IMR-90 (cell line): ENCODE data around the gene ARPC2. TPM values are rescaled to one million over a fixed set of nuclear protein-coding genes. Genes with fewer than 3 reads are reported as not detected.

Experiments used
- ATAC-seq: fragments of 200-7000 bp; cut with Tn5 transposase; 2 replicates; pipeline ENCODE4 v1.9.1; 2020; ENCODE audit warnings: low read depth, mild to moderate bottlenecking, moderate library complexity
- BruUV-seq: library from RNA; stranded (reverse); fragments of 400-500 nt; replicated peaks from 2 replicates; lab custom pipeline; 2021; lab: Mats Ljungman, UMichigan
- CTCF ChIA-PET: fragments of 300-600 bp; formaldehyde crosslinking; extraction: SDS; loops from one replicate; lab custom pipeline; 2021; ENCODE audit warnings: antibody characterized with exemption; lab: Yijun Ruan, JAX
- POLR2A ChIA-PET: fragments of 300-600 bp; sonication (Branson Sonifier 250); formaldehyde crosslinking; loops from one replicate; lab custom pipeline; 2022; ENCODE audit warnings: antibody characterized with exemption; ENCODE audit not compliant: unreplicated experiment; lab: Charles Lee
- DNase-seq: peaks from one replicate; pipeline ENCODE4 v3.0.0; 2013
- H2AFZ ChIP-seq: replicated peaks from 2 replicates; pipeline ENCODE3; 2013; ENCODE audit warnings: low read length, mild to moderate bottlenecking; ENCODE audit not compliant: poor library complexity
- H2AK5ac ChIP-seq: 2 replicates; pipeline ENCODE4 v1.6.1; 2013; ENCODE audit warnings: low read depth, low read length, inconsistent platforms
- H2AK9ac ChIP-seq: replicated peaks from 2 replicates; pipeline ENCODE3; 2013; ENCODE audit warnings: mild to moderate bottlenecking, low read depth, low read length, moderate library complexity; ENCODE audit not compliant: poor library complexity
- H2BK120ac ChIP-seq: 2 replicates; pipeline ENCODE4 v1.6.1; 2013; ENCODE audit warnings: low read depth, low read length, inconsistent platforms
- H2BK15ac ChIP-seq: 3 replicates; pipeline ENCODE4 v1.6.1; 2013; ENCODE audit warnings: low read depth, low read length, inconsistent platforms
- H2BK20ac ChIP-seq: 2 replicates; pipeline ENCODE4 v1.6.1; 2013; ENCODE audit warnings: low read depth, mild to moderate bottlenecking, inconsistent platforms, low read length, moderate library complexity
- H2BK5ac ChIP-seq: 2 replicates; pipeline ENCODE4 v1.6.1; 2013; ENCODE audit warnings: mild to moderate bottlenecking, low read depth, low read length, inconsistent platforms; ENCODE audit not compliant: poor library complexity, severe bottlenecking
- H3K14ac ChIP-seq: replicated peaks from 2 replicates; pipeline ENCODE4 v1.6.1; 2013; ENCODE audit warnings: low read depth, low read length, inconsistent platforms
- H3K18ac ChIP-seq: 2 replicates; pipeline ENCODE4 v1.6.1; 2013; ENCODE audit warnings: low read depth, low read length, control low read depth
- H3K23ac ChIP-seq: 2 replicates; pipeline ENCODE4 v1.6.1; 2013; ENCODE audit warnings: low read depth, low read length, inconsistent platforms
- H3K27ac ChIP-seq: 2 replicates; pipeline ENCODE4 v1.5.1; 2013; ENCODE audit warnings: mild to moderate bottlenecking, control low read depth, low read length; ENCODE audit not compliant: insufficient read depth
- H3K27me3 ChIP-seq: 2 replicates; pipeline ENCODE4 v1.6.1; 2013; ENCODE audit warnings: low read length; ENCODE audit not compliant: control insufficient read depth, insufficient read depth
- H3K36me3 ChIP-seq: 2 replicates; pipeline ENCODE4 v1.6.1; 2013; ENCODE audit warnings: low read length, mixed read lengths; ENCODE audit not compliant: control insufficient read depth, insufficient read depth
- H3K4ac ChIP-seq: 2 replicates; pipeline ENCODE4 v1.6.1; 2013; ENCODE audit warnings: low read depth, low read length, inconsistent platforms
- H3K4me1 ChIP-seq: 2 replicates; pipeline ENCODE4 v1.6.1; 2013; ENCODE audit warnings: low read length, mixed read lengths; ENCODE audit not compliant: control insufficient read depth, insufficient read depth
- H3K4me2 ChIP-seq: 2 replicates; pipeline ENCODE4 v1.6.1; 2013; ENCODE audit warnings: low read depth, mild to moderate bottlenecking, control low read depth, low read length, moderate library complexity
- H3K4me3 ChIP-seq: 2 replicates; pipeline ENCODE4 v1.5.1; 2013; ENCODE audit warnings: low read depth, mild to moderate bottlenecking, control low read depth, low read length, moderate library complexity; ENCODE audit not compliant: insufficient read depth
- H3K56ac ChIP-seq: 2 replicates; pipeline ENCODE4 v1.6.1; 2013; ENCODE audit warnings: low read length, inconsistent platforms; ENCODE audit not compliant: insufficient read depth; ENCODE audit errors: extremely low read depth
- H3K79me1 ChIP-seq, 2 experiments: 2 replicates each; pipeline ENCODE4 v1.6.1; 2013; ENCODE audit warnings: low read length in 2 of 2, inconsistent platforms in 1 of 2, low read depth in 1 of 2
- H3K9ac ChIP-seq: 2 replicates; pipeline ENCODE4 v1.6.1; 2013; ENCODE audit warnings: low read depth, low read length, control low read depth
- H3K9me1 ChIP-seq: 2 replicates; pipeline ENCODE4 v1.6.1; 2013; ENCODE audit warnings: low read length, inconsistent platforms; ENCODE audit not compliant: insufficient read depth
- H3K9me3 ChIP-seq: 2 replicates; pipeline ENCODE4 v1.6.1; 2013; ENCODE audit warnings: low read length; ENCODE audit not compliant: control insufficient read depth, insufficient read depth
- H4K20me1 ChIP-seq: 2 replicates; pipeline ENCODE4 v1.6.1; 2013; ENCODE audit warnings: low read length, inconsistent platforms; ENCODE audit not compliant: insufficient read depth
- H4K5ac ChIP-seq: 2 replicates; pipeline ENCODE4 v1.6.1; 2013; ENCODE audit warnings: mild to moderate bottlenecking, low read depth, low read length, control low read depth
- H4K8ac ChIP-seq, 2 experiments: 2 replicates each; pipeline ENCODE4 v1.6.1; 2013; ENCODE audit warnings: low read depth in 2 of 2, low read length in 2 of 2, control low read depth in 1 of 2, inconsistent platforms in 1 of 2
- H4K91ac ChIP-seq: 2 replicates; pipeline ENCODE4 v1.6.1; 2013; ENCODE audit warnings: low read depth, low read length, inconsistent platforms; ENCODE audit not compliant: insufficient read depth
- CEBPB ChIP-seq: IDR thresholded peaks from 2 replicates; pipeline ENCODE4 v1.6.1; 2012; ENCODE audit warnings: low read depth, low read length, improper control_type of control experiment
- FOS ChIP-seq: fragments of 150-350 bp; IDR thresholded peaks from 2 replicates; pipeline ENCODE4 v1.6.1; 2016; ENCODE audit warnings: low read depth, low read length
- NFE2L2 ChIP-seq: fragments of 150-350 bp; IDR thresholded peaks from 2 replicates; pipeline ENCODE4 v1.6.1; 2016; ENCODE audit warnings: low read depth, mild to moderate bottlenecking, low read length
- POLR2A ChIP-seq: IDR thresholded peaks from 2 replicates; pipeline ENCODE4 v1.6.1; 2012; ENCODE audit warnings: mild to moderate bottlenecking, low read depth, low read length
- RAD21 ChIP-seq: IDR thresholded peaks from 2 replicates; pipeline ENCODE4 v1.6.1; 2012; ENCODE audit warnings: low read length, improper control_type of control experiment
- RCOR1 ChIP-seq: IDR thresholded peaks from 2 replicates; pipeline ENCODE4 v1.6.1; 2012; ENCODE audit warnings: mild to moderate bottlenecking, low read length, improper control_type of control experiment; ENCODE audit not compliant: insufficient replicate concordance
- RFX5 ChIP-seq: IDR thresholded peaks from 2 replicates; pipeline ENCODE4 v1.8.0; 2012; ENCODE audit warnings: low read depth, mild to moderate bottlenecking, low read length, moderate library complexity
- WGBS, 2 experiments: methylation state at CpG; one replicate each; pipeline versions ENCODE4 v1.1.5 to v1.1.7; 2013; ENCODE audit warnings: missing lambda C conversion rate in 2 of 2; ENCODE audit not compliant: insufficient read length in 1 of 2; ENCODE audit errors: extremely low coverage in 2 of 2; 5-methylcytosine and 5-hydroxymethylcytosine counted together
- dilution Hi-C: fragments of 300-500 bp; cut with HindIII; formaldehyde crosslinking; loops from one replicate; pipeline ENCODE4 v1.14.3; 2018; ENCODE audit warnings: low sequenced_read_pairs; ENCODE audit not compliant: unreplicated experiment
- in situ Hi-C: fragments of 300-500 bp; cut with MboI; formaldehyde crosslinking; loops from 3 replicates; pipeline ENCODE4 v1.14.3; 2019; ENCODE audit warnings: low sequenced_read_pairs, inconsistent platforms, mixed read lengths
- intact Hi-C: fragments of 100-400 bp; cut with micrococcal nuclease; formaldehyde crosslinking; loops from 2 replicates; pipeline ENCODE4 v1.10.0; 2022
- polyA plus RNA-seq, 3 experiments: library from polyadenylated mRNA; depleted of rRNA; stranded (reverse); fragments of >200 nt; gene quantifications; 2 replicates each; pipeline ENCODE4 v1.2.3, GENCODE V29; 2012; ENCODE audit warnings: low replicate concordance in 1 of 3
- total RNA-seq: library from RNA; depleted of rRNA; stranded (reverse); fragments of >200 nt; gene quantifications from 2 replicates; pipeline ENCODE4 v1.2.3, GENCODE V29; 2012
- TF ChIP-seq, protein P1 (sequence below): conservative IDR thresholded peaks from 2 replicates; pipeline ENCODE4 v1.5.1; 2012; ENCODE audit warnings: mild to moderate bottlenecking, low read depth, low read length, improper control_type of control experiment
- TF ChIP-seq, protein P2 (sequence below): fragments of 150-350 bp; IDR thresholded peaks from 2 replicates; pipeline ENCODE4 v1.6.1; 2017; ENCODE audit warnings: mild to moderate bottlenecking, antibody characterized with exemption, low read length, low read depth

The ARPC2 gene
- total and polyA plus RNA-seq, 2 of the 4 experiments (the other 2 are of a cell fraction), result 561 to 635 TPM

DNA sequence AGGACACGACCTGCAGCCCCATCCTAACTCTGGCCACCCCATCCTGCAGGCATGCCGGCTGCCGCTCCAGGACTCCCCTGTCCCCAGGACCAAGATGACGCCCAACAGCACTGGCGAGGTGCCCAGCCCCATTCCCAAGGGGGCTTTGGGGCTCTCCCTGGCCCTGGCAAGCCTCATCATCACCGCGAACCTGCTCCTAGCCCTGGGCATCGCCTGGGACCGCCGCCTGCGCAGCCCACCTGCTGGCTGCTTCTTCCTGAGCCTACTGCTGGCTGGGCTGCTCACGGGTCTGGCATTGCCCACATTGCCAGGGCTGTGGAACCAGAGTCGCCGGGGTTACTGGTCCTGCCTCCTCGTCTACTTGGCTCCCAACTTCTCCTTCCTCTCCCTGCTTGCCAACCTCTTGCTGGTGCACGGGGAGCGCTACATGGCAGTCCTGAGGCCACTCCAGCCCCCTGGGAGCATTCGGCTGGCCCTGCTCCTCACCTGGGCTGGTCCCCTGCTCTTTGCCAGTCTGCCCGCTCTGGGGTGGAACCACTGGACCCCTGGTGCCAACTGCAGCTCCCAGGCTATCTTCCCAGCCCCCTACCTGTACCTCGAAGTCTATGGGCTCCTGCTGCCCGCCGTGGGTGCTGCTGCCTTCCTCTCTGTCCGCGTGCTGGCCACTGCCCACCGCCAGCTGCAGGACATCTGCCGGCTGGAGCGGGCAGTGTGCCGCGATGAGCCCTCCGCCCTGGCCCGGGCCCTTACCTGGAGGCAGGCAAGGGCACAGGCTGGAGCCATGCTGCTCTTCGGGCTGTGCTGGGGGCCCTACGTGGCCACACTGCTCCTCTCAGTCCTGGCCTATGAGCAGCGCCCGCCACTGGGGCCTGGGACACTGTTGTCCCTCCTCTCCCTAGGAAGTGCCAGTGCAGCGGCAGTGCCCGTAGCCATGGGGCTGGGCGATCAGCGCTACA lies 45.9 kb downstream of the ARPC2 start (continued):
- TF ChIP-seq RFX5, result no peak
- TF ChIP-seq FOS, result no peak

DNA sequence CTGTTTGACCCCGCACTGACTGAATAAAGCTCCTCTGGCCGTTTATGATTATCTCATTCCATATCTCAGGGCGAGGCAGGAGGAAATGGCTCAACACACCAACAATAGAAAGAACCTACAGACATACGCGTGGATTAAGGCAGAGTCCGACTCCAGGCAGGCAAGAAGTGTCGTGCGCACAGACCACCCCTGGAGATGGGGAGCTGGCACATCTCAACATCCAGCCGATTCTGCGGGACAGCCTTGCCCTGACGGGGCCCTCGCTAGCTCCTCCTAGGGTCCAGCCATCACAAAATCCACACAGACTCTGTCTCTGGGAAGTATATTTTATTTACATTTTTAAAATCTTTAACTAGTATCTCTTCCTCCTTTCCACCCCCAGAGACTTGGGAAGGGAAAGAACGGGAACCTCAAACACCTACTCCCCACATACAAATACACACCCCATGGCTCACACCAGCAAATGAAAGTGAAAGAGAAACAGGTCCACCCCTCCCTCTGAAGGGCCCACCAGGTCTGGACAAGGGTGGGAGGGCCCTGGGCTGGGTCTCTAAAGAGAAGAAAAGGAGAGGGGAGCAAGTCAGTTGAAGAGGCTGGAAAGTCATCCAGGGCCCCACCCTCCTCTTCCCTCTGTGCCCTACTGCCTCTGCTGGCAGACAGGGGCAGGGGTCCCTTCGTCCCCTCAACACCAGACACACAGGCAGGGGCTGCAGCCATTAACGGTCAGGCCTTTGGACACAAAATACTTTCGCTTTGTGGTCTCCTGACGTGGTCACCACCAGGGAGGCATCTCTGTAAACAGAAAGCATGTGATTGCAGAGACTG lies 47.0 kb downstream of the ARPC2 start:
- 100% methylated on average over 1 of the region's 17 CpGs; no CpG with 5 or more reads in 1 of the 2 experiments for WGBS, 2 experiments

More for the DNA sequence above, 47.0 kb downstream of the ARPC2 start:
- intact Hi-C loops, result no loop called here
- BruUV-seq, result no TSS peak
- H3K9ac ChIP-seq, result no peak overlapping the region
- no peak overlapping the region for H4K8ac ChIP-seq
- H2BK15ac ChIP-seq, result no peak overlapping the region
- H2AK9ac ChIP-seq, result no peak overlapping the region
- CTCF ChIA-PET, result no interaction called here
- DNase-seq (no peak), ATAC-seq (no peak)
- H3K4me3 ChIP-seq, result no peak overlapping the region
- peaks cover 41% of the 10 kb centered on the region for H3K36me3 ChIP-seq
- no peak overlapping the region for H3K4me2 ChIP-seq
- dilution Hi-C loops, result no loop called here
- POLR2A ChIA-PET, result no interaction called here
- H3K56ac ChIP-seq, result no peak overlapping the region
- H2BK5ac ChIP-seq, result no peak overlapping the region
- H3K4ac ChIP-seq, result no peak overlapping the region
- no peak overlapping the region for H2AK5ac ChIP-seq
- H3K14ac ChIP-seq, result no peak overlapping the region
- H3K4me1 ChIP-seq, result peaks cover 8% of the 10 kb centered on the region
- no peak overlapping the region for H2BK20ac ChIP-seq
- no peaks in the 10 kb centered on the region for H3K9me3 ChIP-seq
- H4K20me1 ChIP-seq, result peaks cover 4% of the 10 kb centered on the region; the same call in 1 of the 2 replicates
- H2AFZ ChIP-seq, result no peak overlapping the region
- no peak overlapping the region for H4K5ac ChIP-seq
- in situ Hi-C loops, result no loop called here
- H3K9me1 ChIP-seq, result peaks cover under 1% of the 10 kb centered on the region; the same call in 1 of the 2 replicates
- H3K27me3 ChIP-seq, result no peaks in the 10 kb centered on the region
- no peak overlapping the region for H3K27ac ChIP-seq
- H4K91ac ChIP-seq, result no peak overlapping the region
- H2BK120ac ChIP-seq, result no peak overlapping the region
- peaks cover 5 to 8% of the 10 kb centered on the region in 2 experiments for H3K79me1 ChIP-seq
- no peak overlapping the region for H3K18ac ChIP-seq
- TF ChIP-seq POLR2A (no peak), FOS (no peak), CEBPB (no peak), NFE2L2 (no peak), RAD21 (no peak), RCOR1 (no peak)
- TF ChIP-seq, protein P1, sequence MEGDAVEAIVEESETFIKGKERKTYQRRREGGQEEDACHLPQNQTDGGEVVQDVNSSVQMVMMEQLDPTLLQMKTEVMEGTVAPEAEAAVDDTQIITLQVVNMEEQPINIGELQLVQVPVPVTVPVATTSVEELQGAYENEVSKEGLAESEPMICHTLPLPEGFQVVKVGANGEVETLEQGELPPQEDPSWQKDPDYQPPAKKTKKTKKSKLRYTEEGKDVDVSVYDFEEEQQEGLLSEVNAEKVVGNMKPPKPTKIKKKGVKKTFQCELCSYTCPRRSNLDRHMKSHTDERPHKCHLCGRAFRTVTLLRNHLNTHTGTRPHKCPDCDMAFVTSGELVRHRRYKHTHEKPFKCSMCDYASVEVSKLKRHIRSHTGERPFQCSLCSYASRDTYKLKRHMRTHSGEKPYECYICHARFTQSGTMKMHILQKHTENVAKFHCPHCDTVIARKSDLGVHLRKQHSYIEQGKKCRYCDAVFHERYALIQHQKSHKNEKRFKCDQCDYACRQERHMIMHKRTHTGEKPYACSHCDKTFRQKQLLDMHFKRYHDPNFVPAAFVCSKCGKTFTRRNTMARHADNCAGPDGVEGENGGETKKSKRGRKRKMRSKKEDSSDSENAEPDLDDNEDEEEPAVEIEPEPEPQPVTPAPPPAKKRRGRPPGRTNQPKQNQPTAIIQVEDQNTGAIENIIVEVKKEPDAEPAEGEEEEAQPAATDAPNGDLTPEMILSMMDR, result peak; percentile 12; the same call in 1 of the 2 replicates
- TF ChIP-seq, protein P2, sequence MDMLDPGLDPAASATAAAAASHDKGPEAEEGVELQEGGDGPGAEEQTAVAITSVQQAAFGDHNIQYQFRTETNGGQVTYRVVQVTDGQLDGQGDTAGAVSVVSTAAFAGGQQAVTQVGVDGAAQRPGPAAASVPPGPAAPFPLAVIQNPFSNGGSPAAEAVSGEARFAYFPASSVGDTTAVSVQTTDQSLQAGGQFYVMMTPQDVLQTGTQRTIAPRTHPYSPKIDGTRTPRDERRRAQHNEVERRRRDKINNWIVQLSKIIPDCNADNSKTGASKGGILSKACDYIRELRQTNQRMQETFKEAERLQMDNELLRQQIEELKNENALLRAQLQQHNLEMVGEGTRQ, result no peak
- no peak overlapping the region for H3K23ac ChIP-seq
